ENCODE data around the gene PNP. TPM values are rescaled to one million over a fixed set of nuclear protein-coding genes. Genes with fewer than 3 reads are reported as not detected.

The PNP gene
- total RNA-seq, 1 donor from 2014 or later, result 9.2 TPM

DNA sequence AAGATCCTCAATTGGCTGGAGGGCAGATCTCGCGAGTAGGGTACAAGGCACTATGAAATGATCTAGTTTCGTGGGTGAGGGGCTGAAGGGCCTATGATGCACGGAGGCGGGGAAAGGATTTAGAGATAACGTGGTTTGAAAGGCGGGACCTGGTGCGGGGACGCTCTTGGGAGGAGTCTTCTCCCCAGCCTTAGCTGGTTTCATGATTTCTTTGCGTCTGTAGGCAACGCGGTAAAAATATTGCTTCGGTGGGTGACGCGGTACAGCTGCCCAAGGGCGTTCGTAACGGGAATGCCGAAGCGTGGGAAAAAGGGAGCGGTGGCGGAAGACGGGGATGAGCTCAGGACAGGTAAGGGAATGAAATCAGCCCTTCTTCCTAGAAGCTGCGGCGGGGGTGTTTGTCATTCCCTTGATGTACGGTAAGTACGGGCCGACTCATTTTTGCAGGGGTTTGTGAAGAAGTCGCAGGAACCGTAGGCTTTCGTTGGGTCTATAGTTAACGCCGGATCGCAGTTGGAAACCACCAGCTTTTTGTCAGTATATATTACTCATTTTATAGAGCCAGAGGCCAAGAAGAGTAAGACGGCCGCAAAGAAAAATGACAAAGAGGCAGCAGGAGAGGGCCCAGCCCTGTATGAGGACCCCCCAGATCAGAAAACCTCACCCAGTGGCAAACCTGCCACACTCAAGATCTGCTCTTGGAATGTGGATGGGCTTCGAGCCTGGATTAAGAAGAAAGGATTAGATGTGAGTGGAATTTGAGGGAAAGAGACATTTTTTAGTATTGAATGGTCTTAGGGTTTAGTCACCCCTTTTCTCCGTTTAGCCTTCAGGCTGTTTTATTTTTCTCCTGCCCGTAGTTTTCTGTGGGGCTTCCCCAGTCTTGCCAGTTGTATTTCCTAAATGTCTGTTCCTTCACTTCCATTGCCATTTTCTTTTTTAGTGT, 13.6 kb upstream of the PNP start:
- no peak for DNase-seq

- no peak for DNase-seq
These were observed 12.2 kb upstream of the PNP start for GRCh38 chr14:20456971-20457370.

DNA sequence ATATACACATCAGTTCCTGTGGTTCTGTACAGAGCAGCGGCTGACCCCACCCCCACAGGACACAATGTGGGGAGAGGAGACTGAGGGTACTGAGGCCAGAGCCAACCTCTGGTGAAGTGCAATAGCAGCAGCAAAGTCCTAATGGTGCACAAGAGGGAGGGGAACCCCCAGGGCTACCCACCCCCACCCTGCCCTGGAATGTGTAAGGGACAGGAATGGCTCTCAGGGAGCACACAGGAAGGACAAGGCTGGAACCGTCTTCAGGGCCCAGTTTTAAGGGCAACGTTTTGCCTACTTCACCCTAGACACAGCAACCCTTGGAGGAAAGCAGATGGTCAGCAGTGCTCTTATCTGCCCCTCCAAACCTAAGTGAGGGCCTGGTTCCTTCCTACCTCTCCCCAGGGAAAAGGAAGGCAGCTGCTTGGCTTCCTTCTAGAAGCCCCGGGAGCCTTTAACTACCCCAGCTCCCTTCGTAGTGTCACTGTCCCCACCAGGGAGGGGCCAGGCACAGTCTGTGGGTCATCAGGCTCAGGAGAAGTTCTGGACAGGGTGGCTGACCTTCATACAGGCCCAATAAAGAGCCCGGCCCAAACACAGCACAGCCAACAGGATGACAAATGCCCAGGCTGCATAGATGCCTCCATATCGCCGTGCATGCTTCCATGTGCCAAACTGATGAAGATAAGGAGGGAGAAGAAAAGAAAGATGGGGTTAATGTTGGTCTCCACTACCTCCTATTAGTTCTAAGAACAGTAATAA, 11.0 kb upstream of the PNP start:
- DNase-seq, result no peak

DNA sequence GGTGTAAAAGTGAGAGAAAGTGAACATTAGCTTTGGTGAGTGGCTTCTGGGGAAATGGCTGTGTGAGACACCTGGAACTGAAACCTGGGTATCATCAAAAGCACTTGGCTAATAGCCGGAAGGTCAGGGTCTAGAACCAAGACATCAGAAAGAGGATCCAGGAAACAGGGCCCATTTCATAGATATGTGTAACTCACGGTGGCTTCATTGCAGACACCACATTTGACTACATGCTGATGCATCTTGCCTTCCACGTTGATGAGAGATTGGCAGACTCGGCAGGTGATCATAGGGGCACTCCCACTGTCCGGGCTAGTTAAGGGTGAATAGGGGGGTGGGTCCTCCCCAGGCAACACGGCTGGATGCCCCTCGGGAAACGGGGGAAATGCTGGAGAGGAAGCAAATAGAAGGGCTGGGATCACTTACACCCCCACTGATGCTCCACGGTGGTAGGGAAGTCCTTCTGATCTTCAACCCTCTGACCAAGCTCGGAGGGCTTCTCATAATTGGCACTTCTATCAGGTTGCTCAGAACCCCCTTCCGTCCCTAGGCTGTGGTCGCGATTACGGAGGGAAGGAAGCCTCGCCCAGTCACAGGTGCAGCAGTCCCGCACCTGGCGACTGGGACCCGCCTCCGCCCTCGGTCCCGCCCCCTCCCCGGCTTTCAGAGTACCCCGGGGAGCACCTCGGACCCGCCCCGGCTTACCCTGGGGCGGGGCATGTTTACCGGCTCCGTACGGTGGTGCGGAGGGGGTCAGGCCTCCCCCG, 8.6 kb upstream of the PNP start:
- DNase-seq, result peak; percentile 38

DNA sequence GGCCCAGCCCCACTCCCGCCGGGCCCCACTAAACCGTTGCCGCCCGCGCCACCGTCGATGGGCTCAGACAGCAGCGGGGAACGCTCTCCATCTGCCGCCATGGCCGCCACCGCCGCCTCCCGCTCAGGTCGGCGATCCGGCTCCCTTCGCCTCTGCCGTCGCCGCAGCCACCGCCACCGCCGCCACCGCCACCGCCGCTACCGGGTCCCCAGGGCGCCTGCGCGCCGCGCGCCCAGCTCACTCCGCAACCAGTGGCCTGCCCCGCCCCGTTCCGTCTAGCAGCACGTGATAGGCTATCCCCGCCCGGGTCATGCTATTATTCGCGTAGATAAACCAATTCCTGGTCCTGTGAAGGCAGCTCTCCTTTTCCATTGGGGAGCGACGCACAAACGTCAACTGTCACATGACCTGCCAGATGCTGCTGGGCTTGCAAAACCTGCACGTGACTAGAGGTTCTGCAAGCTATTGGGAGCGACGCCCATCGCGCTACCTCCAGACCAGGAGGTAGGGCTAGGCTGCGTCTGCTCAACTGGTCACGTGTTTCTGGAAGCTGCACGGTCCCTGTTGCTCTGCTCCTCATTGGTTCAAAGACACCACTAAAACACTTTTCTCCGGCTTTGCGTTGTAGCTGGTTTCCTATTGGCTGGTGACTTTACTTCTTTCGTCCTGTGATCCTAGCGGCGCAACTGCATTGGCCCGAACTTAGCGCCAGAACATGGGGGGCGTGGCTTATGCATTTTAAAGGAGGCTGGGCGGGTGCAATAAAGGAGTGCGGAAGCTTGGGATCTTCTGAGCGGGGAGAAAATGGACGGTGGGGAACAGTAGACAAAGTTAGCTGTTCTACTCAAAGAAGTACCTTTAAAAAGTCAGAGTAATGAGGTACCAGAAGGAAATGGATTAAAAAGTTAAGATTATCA, 7.7 kb upstream of the PNP start, which contains the start of gene PIP4P1:
Gene PIP4P1, minus strand, starts transcription at position 210 of the 917 bp plus-strand sequence. Its CDS starts 109 bp downstream, at position 101.
- peak; percentile 100 for DNase-seq

DNA sequence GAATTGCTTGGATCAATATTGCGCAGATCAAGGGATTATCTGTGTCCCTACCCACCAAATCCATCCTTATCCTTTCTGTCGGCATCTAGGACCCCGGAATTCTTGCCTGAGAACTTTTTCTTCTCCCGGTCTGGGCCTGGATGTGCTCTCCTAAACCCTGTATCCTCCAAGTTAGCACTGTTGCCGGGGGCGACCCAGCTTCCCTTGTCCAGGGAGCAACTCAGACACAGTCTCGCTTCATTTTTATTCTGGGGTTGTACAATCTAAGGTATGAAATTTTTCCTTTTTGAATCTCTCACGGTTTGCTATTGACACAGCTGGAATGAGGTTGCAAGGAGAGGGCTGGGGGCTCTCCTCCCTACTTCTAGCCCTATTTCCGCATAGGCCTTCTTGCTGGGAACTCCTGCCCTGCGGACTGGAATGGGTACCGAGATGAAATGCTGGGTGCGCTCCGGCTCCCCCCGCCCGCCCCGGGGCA, 403 bp upstream of the PNP start:
- DNase-seq, result no peak

DNA sequence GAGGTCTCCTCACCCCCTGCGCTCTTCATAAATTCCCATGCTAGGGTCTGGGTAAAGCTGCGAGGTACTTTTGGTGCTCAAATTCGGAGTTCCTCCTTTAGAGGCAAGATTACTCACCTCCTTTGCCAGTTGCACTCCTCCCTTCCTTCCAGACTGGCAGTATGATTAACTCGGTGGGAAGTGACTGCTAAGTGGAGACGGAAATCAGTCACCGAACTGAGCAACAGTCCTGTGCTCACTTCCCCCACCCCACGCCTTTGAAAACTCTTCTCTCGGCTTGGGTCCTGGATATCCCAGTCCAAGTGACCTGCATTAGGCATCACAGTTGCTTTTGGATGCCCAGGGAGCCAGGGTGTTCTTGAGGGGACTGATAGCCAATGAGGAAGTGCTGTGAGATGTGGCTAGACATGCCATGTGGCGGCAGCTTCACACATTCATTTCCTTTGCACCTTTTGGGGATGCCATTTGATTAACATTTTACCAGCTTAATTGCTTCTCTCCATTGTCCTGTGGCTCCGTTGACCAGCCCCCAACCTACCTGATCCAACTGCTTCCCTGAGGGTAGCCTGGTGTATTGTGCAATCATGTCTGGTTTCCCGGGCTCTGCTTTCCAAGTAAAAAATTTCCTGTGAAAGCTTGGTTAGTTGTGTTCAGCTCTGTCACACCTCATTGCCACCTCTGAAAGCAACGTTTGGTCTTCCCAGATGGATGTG, 840 bp downstream of the PNP start:
- peak; percentile 26 for DNase-seq

- DNase-seq, result no peak
These were observed 1.3 kb downstream of the PNP start for GRCh38 chr14:20470603-20470901.

DNA sequence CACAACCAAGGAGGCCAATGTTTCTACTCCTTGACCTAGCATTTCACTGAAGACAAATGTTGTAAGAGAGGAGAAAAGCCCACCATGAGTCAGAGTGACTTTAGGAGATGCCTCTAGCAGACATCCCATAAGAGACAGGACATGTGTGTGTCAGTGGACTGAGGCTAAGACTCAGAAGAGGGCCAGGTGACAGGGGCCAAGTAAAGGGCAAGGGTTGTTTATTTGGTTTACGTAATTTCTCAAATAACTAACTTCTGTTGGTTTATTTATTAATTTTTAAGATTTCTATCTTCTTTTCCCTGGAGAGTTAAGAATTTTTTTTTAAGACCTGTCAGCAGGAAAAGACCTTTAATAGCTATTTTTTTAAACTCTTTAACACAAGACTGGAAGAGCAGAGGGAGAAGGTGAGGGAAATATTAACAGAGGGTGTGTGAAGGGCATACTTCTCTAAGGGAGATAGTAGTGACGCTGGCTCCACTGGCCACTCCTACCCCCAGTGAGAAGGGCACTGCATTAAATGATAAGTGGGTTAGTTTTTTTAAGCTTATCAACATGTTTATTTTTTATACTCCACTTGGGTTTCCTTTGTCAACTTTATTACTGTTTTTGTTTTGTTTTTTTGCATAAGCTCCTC, 3.4 kb downstream of the PNP start:
- no peak for DNase-seq

DNA sequence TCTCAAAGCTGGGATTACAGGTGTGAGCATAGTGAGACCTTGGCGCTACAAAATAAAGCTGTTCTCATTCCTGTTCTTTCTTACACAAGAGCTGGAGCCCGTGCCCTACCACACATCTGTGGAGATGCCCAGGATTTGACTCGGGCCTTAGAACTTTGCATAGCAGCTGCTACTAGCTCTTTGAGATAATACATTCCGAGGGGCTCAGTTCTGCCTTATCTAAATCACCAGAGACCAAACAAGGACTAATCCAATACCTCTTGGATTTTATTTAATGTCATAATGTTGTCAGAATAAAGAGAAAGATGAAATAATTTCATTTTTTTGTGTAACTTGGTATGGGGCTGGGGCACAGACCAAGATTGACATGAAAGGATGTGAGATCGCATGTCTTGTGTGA, 7.6 kb downstream of the PNP start:
- no peak for DNase-seq

DNA sequence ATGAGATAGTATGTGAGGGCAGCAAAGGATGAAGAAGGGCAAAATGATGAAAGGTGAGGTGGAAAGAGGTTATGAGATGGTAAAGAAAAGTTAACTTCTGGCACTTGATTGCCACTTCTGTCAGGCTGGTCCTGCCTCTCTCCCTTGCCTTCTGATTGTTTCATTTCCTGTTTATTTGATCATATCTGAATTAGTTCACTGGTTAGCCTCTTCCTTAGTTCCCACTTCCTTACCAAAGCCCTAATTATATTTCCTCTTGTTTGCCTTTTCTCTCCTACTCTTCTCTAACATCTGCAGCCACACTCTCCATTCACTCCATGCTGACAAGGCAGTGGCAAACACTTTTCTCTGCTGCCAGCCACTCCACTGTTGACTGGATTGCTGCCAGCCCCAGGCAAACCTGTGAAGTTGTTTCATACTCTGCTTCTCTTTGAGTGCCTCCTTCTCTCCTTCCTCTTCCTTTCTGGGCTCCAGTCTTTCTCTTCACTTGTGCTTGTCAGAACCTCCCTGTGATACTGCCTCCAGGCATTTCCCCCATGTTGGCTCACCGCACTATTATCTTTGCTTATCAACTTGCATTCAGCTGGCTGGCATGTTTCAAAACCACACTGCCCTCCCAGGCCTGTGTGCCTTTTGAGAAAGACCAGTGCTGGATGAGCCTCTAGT, 8.1 kb downstream of the PNP start:
- DNase-seq, result no peak

GRCh38 chr14:20478894-20479293, 9.7 kb downstream of the PNP start:
- DNase-seq, result no peak

- no peak for DNase-seq
These were observed 13.2 kb downstream of the PNP start for GRCh38 chr14:20482382-20482781.

- no peak for DNase-seq
These were observed 16.7 kb downstream of the PNP start for GRCh38 chr14:20485900-20486299.

DNA sequence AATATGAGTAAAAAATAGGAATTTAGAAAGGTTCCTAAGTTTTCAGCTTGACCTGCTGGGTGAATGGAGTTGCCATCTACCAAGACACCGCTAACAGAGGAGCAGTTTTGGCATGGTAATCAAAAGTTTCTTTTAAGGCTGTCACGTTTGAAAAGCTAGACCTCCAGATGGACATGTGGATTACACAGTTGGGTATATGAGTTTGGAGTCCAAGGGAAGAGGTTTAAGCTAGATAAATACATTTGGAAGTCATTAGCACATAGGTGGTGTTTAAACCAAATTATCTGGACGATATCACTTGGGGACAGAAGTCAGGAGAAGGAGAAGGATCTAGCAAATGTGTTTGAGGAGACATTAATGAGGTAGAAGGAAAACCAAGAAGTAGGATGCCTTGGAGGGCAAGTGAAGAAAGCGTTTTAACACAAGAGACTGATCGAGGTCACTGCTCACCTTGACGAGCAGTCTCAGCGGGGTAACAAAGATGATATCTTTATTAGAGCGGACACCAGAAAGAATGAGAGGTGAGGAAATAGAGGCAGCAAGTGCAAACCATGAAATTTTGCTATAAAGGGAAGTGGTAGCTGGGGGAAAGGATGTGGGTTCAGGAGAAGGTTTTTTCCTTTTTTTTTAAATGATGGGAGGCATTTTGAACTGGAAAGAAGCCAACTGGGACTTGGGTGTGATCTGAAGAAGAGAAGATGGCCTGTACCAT, 17.6 kb downstream of the PNP start:
- DNase-seq, result no peak

GRCh38 chr14:20487396-20487725, 18.2 kb downstream of the PNP start:
- no peak for DNase-seq

DNA sequence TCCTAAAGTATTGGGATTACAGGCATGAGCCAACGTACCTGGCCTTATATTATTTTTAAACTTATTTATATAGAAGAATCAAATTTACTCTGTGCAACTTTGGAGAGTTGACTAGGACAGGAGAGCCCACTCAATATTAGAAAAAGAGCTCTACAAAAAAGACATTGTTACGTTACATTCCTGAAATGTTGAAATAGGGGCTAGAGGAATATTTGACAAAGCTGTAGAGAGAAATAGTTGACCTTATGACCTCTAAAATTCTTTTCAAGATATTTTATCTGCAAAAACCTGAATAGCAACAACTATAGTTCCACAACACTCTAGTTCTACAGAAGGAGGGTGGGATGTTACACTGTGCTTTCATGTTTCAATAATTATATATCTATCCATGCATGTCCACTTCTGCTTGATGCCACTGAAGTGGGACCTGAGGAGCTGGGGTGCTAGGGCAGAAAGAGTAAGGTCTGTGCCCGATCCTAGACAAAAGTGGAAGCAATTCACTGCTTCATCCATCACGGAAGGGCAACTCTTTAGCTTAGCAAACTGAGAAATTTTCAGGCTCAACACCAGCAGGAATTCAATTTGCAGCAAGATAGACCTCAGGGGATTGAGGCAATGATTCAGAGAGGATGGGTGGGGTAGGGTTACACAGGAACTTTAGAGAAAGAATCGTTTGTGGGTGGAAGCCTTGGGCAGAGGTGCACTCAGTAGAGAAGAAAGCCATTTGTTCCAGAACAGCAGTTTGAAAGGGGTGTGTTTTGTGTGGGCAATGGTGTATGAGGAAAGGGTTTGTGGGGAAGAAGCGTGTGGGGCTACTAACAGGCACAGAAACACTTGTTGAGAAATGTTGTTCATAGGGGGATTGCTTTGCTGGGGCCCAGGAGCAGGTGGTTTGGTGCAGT, 20.1 kb downstream of the PNP start:
- no peak for DNase-seq

- no peak for DNase-seq
These were observed 21.4 kb downstream of the PNP start for GRCh38 chr14:20490563-20490962.

Data from tongue (tissue), 2 donors.